Caco-2 (cell line): ENCODE results near the gene ECHS1. TPM values are rescaled to one million over a fixed set of nuclear protein-coding genes. Genes with fewer than 3 reads are reported as not detected.

Experiments
- BruUV-seq: library from RNA; stranded (reverse); fragments of 400-500 nt; replicated peaks from 2 replicates; lab custom pipeline; 2021; lab: Mats Ljungman, UMichigan
- CTCF ChIA-PET: fragments of 300-600 bp; sonication (Branson Sonifier 250); formaldehyde crosslinking; loops from one replicate; lab custom pipeline; 2022; ENCODE audit warnings: antibody characterized with exemption; lab: Charles Lee
- POLR2A ChIA-PET: fragments of 300-600 bp; sonication (Branson Sonifier 250); formaldehyde crosslinking; loops from one replicate; lab custom pipeline; 2022; ENCODE audit warnings: antibody characterized with exemption; lab: Charles Lee
- DNase-seq, 2 experiments: peaks; one replicate each; pipeline versions ENCODE4 v3.0.0 to v3.0.0-alpha.2; 2020 to 2022
- H3K27me3 ChIP-seq: replicated peaks from 2 replicates; pipeline ENCODE4 v1.6.0; 2011; ENCODE audit warnings: low read length; ENCODE audit not compliant: control insufficient read depth, insufficient read depth
- H3K36me3 ChIP-seq: 2 replicates; pipeline ENCODE4 v1.5.1; 2011; ENCODE audit warnings: low read length; ENCODE audit not compliant: control insufficient read depth, insufficient read depth
- H3K4me1 ChIP-seq: fragments of 250-450 bp; sonication (Bioruptor Pico); 2 replicates; pipeline ENCODE4 v1.5.1; 2020; ENCODE audit warnings: mild to moderate bottlenecking
- H3K4me3 ChIP-seq: 2 replicates; pipeline ENCODE4 v1.5.1; 2011; ENCODE audit warnings: low read depth, mild to moderate bottlenecking, control low read depth, low read length
- H3K9me3 ChIP-seq: fragments of 250-450 bp; sonication (Bioruptor Pico); 2 replicates; pipeline ENCODE4 v1.5.1; 2020; ENCODE audit warnings: mild to moderate bottlenecking, moderate library complexity
- H3K27ac Mint-ChIP-seq: one replicate; pipeline ENCODE4 v1.8.0; 2022; ENCODE audit warnings: mixed read lengths; ENCODE audit not compliant: unreplicated experiment
- H3K27me3 Mint-ChIP-seq: one replicate; pipeline ENCODE4 v1.8.0; 2022; ENCODE audit warnings: mixed read lengths; ENCODE audit not compliant: insufficient read depth, unreplicated experiment
- H3K36me3 Mint-ChIP-seq: one replicate; pipeline ENCODE4 v1.8.0; 2022; ENCODE audit warnings: mild to moderate bottlenecking, mixed read lengths; ENCODE audit not compliant: insufficient read depth, unreplicated experiment
- H3K4me1 Mint-ChIP-seq: one replicate; pipeline ENCODE4 v1.8.0; 2022; ENCODE audit warnings: low read depth, mixed read lengths; ENCODE audit not compliant: unreplicated experiment
- H3K4me3 Mint-ChIP-seq: one replicate; pipeline ENCODE4 v1.8.0; 2022; ENCODE audit warnings: mild to moderate bottlenecking, moderate library complexity, mixed read lengths; ENCODE audit not compliant: unreplicated experiment
- H3K9me3 Mint-ChIP-seq: one replicate; pipeline ENCODE4 v1.8.0; 2022; ENCODE audit warnings: mixed read lengths; ENCODE audit not compliant: unreplicated experiment
- intact Hi-C: fragments of 100-400 bp; cut with micrococcal nuclease; formaldehyde crosslinking; loops from one replicate; pipeline ENCODE4 v1.10.0; 2022; ENCODE audit not compliant: unreplicated experiment
- total RNA-seq: library from RNA; stranded (reverse); gene quantifications from 2 replicates; pipeline ENCODE4 v1.2.3, GENCODE V29; 2022
- TF ChIP-seq, protein P1 (sequence below), 2 experiments: fragments of 200-600 bp in 1 of 2; IDR thresholded peaks; 1 replicate in 1 of 2; 2 replicates in 1 of 2; pipeline versions ENCODE4 v1.5.1 to v1.8.0; 2011 to 2022; ENCODE audit warnings: antibody characterized with exemption in 1 of 2, control low read depth in 1 of 2, inconsistent platforms in 1 of 2, low read depth in 1 of 2, low read length in 1 of 2, mild to moderate bottlenecking in 1 of 2, moderate library complexity in 1 of 2; ENCODE audit not compliant: insufficient read depth in 1 of 2, severe bottlenecking in 1 of 2, unreplicated experiment in 1 of 2

ECHS1 gene
- total RNA-seq, 1 experiment from 2014 or later: 247 TPM

DNA sequence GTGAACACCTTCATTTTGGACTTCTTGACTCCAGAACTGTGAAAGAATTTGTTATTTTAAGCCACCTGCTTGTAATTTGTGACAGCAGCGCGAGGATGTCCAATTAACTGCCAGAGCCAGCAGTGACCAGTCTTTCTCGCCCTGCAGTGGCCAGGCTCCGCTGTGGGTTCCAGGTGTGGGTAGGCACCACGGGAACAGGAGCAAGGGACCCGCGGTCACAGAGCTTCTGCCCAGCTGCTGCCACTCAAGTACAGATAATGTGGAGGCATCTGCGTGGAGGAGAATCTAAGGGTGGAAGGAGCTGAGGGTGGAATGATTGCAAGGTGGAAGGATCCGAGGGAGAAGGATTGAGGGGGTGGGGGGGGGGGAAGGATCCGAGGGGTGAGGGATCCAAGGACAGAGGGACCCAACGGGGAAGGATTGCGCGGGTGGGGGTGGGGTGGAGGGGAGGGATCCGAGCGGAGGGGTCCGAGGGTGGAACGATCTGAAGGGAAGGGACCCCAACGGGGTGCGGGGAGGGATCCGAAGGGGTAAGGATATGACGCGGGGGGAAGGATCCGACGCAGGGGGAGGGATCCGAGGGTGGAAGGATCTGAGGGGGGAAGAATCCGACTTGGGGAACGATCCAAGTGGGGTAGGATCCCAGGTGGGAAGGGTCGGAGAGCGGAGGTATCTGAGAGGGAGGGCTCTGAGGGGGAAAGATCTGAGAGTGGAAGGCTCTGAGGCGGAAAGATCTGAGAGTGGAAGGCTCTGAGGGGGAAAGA lies 40.0 kb downstream of the ECHS1 start:
- no peaks in the 10 kb centered on the region for H3K9me3 Mint-ChIP-seq
- TF ChIP-seq, protein P1, sequence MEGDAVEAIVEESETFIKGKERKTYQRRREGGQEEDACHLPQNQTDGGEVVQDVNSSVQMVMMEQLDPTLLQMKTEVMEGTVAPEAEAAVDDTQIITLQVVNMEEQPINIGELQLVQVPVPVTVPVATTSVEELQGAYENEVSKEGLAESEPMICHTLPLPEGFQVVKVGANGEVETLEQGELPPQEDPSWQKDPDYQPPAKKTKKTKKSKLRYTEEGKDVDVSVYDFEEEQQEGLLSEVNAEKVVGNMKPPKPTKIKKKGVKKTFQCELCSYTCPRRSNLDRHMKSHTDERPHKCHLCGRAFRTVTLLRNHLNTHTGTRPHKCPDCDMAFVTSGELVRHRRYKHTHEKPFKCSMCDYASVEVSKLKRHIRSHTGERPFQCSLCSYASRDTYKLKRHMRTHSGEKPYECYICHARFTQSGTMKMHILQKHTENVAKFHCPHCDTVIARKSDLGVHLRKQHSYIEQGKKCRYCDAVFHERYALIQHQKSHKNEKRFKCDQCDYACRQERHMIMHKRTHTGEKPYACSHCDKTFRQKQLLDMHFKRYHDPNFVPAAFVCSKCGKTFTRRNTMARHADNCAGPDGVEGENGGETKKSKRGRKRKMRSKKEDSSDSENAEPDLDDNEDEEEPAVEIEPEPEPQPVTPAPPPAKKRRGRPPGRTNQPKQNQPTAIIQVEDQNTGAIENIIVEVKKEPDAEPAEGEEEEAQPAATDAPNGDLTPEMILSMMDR (IDR thresholded peaks at IDR 0.05; ENCODE audit: insufficient read depth in 1 of 2, low read depth in 1 of 2, low read length in 1 of 2, severe bottlenecking in 1 of 2, unreplicated experiment in 1 of 2): no peak
- no peak overlapping the region for H3K4me3 Mint-ChIP-seq
- POLR2A ChIA-PET: no interaction called here
- peaks cover 7% of the 10 kb centered on the region for H3K27me3 ChIP-seq
- no peaks in the 10 kb centered on the region for H3K4me1 Mint-ChIP-seq
- H3K36me3 ChIP-seq: no peaks in the 10 kb centered on the region
- intact Hi-C loops: no loop called here
- peaks cover 9% of the 10 kb centered on the region for H3K9me3 ChIP-seq
- no peak overlapping the region for H3K27ac Mint-ChIP-seq
- no peak for DNase-seq
- peaks cover 32% of the 10 kb centered on the region for H3K27me3 Mint-ChIP-seq
- H3K36me3 Mint-ChIP-seq: peaks cover 11% of the 10 kb centered on the region
- H3K4me1 ChIP-seq: peaks cover 22% of the 10 kb centered on the region
- H3K4me3 ChIP-seq: no peak overlapping the region
- BruUV-seq: no TSS peak
- CTCF ChIA-PET: interaction anchor here (1.0 kb wide), 1 partner anchor 25 kb away, joined by 3 read pairs; the partner anchor contains the start of gene FUOM

GRCh38 chr10:133329491-133330202 lies 43.5 kb downstream of the ECHS1 start:
- Mint-ChIP-seq H3K9me3 (no peaks in the 10 kb centered on the region), H3K27me3 (peaks cover 32% of the 10 kb centered on the region), H3K4me1 (peaks cover 7% of the 10 kb centered on the region), H3K36me3 (peaks cover 6% of the 10 kb centered on the region), H3K27ac (no peak overlapping the region), H3K4me3 (peak overlapping the region; percentile 66)
- intact Hi-C loops: loop anchor here (1.0 to 5.0 kb wide), 4 partner anchors 21 to 191 kb away; partner anchors contain the start of genes ECHS1 and MTG1
- TF ChIP-seq, protein P1 (IDR thresholded peaks at IDR 0.05; ENCODE audit: insufficient read depth in 1 of 2, low read depth in 1 of 2, low read length in 1 of 2, severe bottlenecking in 1 of 2, unreplicated experiment in 1 of 2): peak; percentile 98 to 99
- H3K27me3 ChIP-seq: 0 out of 2 replicates have a peak, but pooled peaks cover 3% of the 10 kb centered on the region
- H3K9me3 ChIP-seq: peaks cover 5% of the 10 kb centered on the region; the same call in 1 of the 2 replicates
- no peaks in the 10 kb centered on the region for H3K36me3 ChIP-seq
- ChIA-PET POLR2A (interaction anchor here (0.6 to 1.1 kb wide), 2 partner anchors 19 to 28 kb away, joined by 3 to 4 read pairs; partner anchors contain the start of gene FUOM), CTCF (interaction anchor here (0.6 to 2.1 kb wide), 13 partner anchors 10 to 153 kb away, joined by 3 to 11 read pairs (median 3); partner anchors contain the start of genes FUOM and MTG1)
- DNase-seq: peak; percentile 88 to 93
- peaks cover 12% of the 10 kb centered on the region for H3K4me1 ChIP-seq
- peak overlapping the region; percentile 11; the same call in 1 of the 2 replicates for H3K4me3 ChIP-seq
- BruUV-seq: no TSS peak
